ENCODE measurements around the gene TRDMT1.

Gene TRDMT1

DNA sequence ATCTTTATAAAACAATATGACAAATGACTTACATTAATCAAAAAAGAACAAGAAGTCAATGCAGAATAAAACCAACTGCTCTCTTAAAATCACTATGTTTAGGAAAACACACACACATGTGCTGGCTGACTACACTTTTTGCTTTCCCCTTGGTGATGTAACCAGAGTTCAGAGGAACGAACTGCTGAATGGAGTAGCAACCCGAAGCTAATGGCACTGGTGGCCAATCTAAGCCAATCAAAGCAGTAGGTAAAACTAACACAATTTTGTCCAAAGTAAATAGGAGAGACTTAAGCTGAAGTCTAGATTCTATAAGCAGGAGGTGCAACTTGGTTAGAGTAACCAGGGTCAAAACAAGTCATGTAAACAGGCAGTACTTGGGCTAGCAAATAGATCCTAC, 38.6 kb downstream of the TRDMT1 start:
- Histone ChIP-seq H3K27ac (ENCODE audit: low read length) (no peak overlapping the region), H3K4me3 (ENCODE audit: low read length) (no peak overlapping the region), H3K27me3 (ENCODE audit: control insufficient read depth, insufficient read depth, low read length) (no peaks in the 10 kb centered on the region), H3K4me1 (ENCODE audit: control insufficient read depth, low read depth, low read length) (no peaks in the 10 kb centered on the region), H3K36me3 (ENCODE audit: control insufficient read depth, low read depth, low read length) (no peaks in the 10 kb centered on the region), H3K9ac (ENCODE audit: low read length) (no peak overlapping the region), H3K9me3 (ENCODE audit: control insufficient read depth, low read depth, low read length) (no peaks in the 10 kb centered on the region)

DNA sequence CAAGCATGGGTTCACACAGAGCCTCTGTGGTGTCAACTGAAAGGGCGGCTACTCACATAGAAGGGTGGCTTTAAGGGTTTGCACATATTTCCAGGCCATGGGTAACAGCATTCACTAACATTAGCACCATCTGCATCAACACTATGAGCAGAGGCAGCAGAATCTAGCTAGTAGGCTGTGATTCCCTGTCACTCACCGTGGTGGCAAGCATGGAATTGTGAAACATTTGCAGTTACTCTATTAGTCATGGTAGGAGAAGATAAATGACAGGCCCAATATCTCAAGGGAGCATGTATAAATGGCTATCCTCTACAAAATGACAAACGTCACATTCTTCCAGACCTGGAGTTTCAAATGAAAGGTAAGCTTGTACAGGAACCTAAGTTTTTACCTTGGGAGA, 39.7 kb downstream of the TRDMT1 start:
- Histone ChIP-seq H3K27me3 (ENCODE audit: control insufficient read depth, insufficient read depth, low read length) (no peaks in the 10 kb centered on the region), H3K9ac (ENCODE audit: low read length) (no peak overlapping the region), H3K36me3 (ENCODE audit: control insufficient read depth, low read depth, low read length) (no peaks in the 10 kb centered on the region), H3K27ac (ENCODE audit: low read length) (no peak overlapping the region), H3K4me3 (ENCODE audit: low read length) (no peak overlapping the region), H3K9me3 (ENCODE audit: control insufficient read depth, low read depth, low read length) (no peaks in the 10 kb centered on the region), H3K4me1 (ENCODE audit: control insufficient read depth, low read depth, low read length) (no peaks in the 10 kb centered on the region)

DNA sequence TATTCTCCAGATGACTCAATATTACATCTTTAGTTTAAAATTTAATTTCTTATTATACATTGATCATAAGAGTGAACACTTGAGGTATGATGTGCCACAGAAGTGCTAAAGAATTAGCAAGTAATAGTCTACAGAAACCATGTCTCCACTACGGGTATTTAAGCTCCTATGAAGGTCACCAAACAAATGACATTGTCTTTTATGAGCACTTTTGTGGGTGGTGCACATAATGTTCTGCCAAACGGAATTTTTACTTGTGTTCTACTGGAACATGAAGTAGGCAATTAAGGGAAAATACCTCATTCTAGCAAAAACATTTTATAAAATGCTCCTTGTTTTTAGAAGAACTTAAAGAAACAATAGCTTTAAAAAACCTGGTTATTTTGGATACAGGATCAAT, 44.4 kb downstream of the TRDMT1 start:
- Histone ChIP-seq H3K27me3 (ENCODE audit: control insufficient read depth, insufficient read depth, low read length) (no peaks in the 10 kb centered on the region), H3K4me1 (ENCODE audit: control insufficient read depth, low read depth, low read length) (no peaks in the 10 kb centered on the region), H3K27ac (ENCODE audit: low read length) (no peak overlapping the region), H3K9ac (ENCODE audit: low read length) (no peak overlapping the region), H3K36me3 (ENCODE audit: control insufficient read depth, low read depth, low read length) (no peaks in the 10 kb centered on the region), H3K9me3 (ENCODE audit: control insufficient read depth, low read depth, low read length) (no peaks in the 10 kb centered on the region), H3K4me3 (ENCODE audit: low read length) (no peak overlapping the region)

DNA sequence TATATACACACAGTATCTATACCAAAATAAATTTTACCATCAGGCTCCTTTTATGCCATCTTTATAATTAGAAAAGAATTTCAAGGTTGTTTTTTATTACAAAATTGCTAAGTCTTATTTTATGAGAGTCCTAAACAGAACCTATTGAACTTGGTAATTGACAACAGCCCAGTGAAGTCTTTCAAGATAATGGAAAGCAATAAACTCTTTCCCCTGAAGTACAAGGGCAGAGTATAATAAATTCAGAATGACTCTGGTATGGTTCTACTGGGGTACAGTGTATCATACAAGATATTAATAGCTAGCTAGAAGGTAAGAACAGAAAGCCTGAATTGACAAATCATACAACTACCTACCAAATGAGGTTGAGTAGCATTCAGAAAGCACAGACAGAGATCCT, 45.6 kb downstream of the TRDMT1 start:
- H3K36me3 ChIP-seq (ENCODE audit: control insufficient read depth, low read depth, low read length) = no peaks in the 10 kb centered on the region
- no peaks in the 10 kb centered on the region for H3K27me3 ChIP-seq (ENCODE audit: control insufficient read depth, insufficient read depth, low read length)
- H3K4me1 ChIP-seq (ENCODE audit: control insufficient read depth, low read depth, low read length) = no peaks in the 10 kb centered on the region
- H3K27ac ChIP-seq (ENCODE audit: low read length) = no peak overlapping the region
- no peak overlapping the region for H3K9ac ChIP-seq (ENCODE audit: low read length)
- H3K4me3 ChIP-seq (ENCODE audit: low read length) = no peak overlapping the region
- no peaks in the 10 kb centered on the region for H3K9me3 ChIP-seq (ENCODE audit: control insufficient read depth, low read depth, low read length)

DNA sequence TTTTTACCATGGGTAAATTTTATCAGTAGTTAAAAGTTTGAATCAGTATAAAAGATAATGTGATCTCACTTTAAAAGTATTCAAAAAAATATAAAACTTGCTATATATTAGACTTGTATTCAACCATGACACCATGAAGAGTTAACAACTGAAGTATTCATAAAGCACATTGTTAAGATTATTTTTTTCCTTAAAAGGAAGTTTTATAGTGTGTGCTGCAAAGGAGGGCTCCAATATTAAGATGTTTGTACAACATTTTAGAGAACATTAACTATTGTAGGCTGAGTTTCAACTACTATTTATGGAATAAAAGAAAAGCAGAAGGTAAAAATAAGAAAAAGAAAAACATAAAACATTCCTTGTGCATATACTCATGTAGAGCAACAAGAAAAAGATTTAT, 47.4 kb downstream of the TRDMT1 start:
- Histone ChIP-seq H3K27ac (ENCODE audit: low read length) (no peak overlapping the region), H3K9me3 (ENCODE audit: control insufficient read depth, low read depth, low read length) (no peaks in the 10 kb centered on the region), H3K27me3 (ENCODE audit: control insufficient read depth, insufficient read depth, low read length) (no peaks in the 10 kb centered on the region), H3K36me3 (ENCODE audit: control insufficient read depth, low read depth, low read length) (no peaks in the 10 kb centered on the region), H3K4me3 (ENCODE audit: low read length) (no peak overlapping the region), H3K9ac (ENCODE audit: low read length) (no peak overlapping the region), H3K4me1 (ENCODE audit: control insufficient read depth, low read depth, low read length) (no peaks in the 10 kb centered on the region)

DNA sequence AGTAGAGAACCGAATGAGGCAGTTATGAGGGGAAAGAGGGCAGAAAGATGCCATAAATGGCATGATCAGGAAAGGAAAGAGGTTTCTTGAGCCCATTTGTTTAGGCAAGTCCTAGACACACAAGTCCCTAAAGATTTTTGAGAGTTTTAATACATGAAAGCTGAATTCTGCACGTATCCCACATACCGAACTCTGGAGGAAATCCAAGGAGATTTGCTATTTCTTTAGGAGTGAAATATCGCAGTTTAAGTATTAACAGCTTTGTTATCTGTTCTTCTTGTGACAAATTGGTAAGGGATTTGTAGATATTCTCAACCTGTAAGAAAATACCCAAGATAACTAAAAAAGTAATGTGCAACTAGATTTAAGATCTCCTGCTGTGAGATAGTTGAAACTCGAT, 48.2 kb downstream of the TRDMT1 start:
- H3K27ac ChIP-seq (ENCODE audit: low read length) = no peak overlapping the region
- H3K4me1 ChIP-seq (ENCODE audit: control insufficient read depth, low read depth, low read length) = no peaks in the 10 kb centered on the region
- H3K36me3 ChIP-seq (ENCODE audit: control insufficient read depth, low read depth, low read length) = no peaks in the 10 kb centered on the region
- no peak overlapping the region for H3K4me3 ChIP-seq (ENCODE audit: low read length)
- H3K9ac ChIP-seq (ENCODE audit: low read length) = no peak overlapping the region
- no peaks in the 10 kb centered on the region for H3K27me3 ChIP-seq (ENCODE audit: control insufficient read depth, insufficient read depth, low read length)
- no peaks in the 10 kb centered on the region for H3K9me3 ChIP-seq (ENCODE audit: control insufficient read depth, low read depth, low read length)

DNA sequence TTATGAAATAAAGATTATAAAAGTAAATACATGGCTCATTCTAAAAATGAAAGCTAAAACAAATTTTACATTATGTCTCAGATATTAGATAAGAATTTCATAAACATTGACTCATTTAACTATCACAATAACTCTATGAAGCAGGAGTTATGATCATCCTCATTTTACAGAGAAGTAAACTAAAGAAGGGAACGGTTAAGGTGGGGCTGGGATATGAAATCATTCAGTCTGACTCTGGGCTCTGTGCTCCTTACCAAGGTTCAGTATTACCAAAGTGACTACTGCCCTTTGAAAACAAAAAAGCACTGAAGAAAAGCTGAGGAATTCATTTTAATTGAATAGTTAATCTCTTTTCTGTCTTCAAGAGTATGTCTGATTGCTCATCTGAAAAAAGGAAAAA, 49.8 kb downstream of the TRDMT1 start:
- Histone ChIP-seq H3K4me1 (ENCODE audit: control insufficient read depth, low read depth, low read length) (no peaks in the 10 kb centered on the region), H3K27me3 (ENCODE audit: control insufficient read depth, insufficient read depth, low read length) (no peaks in the 10 kb centered on the region), H3K9ac (ENCODE audit: low read length) (no peak overlapping the region), H3K36me3 (ENCODE audit: control insufficient read depth, low read depth, low read length) (no peaks in the 10 kb centered on the region), H3K9me3 (ENCODE audit: control insufficient read depth, low read depth, low read length) (no peaks in the 10 kb centered on the region), H3K4me3 (ENCODE audit: low read length) (no peak overlapping the region), H3K27ac (ENCODE audit: low read length) (no peak overlapping the region)

DNA sequence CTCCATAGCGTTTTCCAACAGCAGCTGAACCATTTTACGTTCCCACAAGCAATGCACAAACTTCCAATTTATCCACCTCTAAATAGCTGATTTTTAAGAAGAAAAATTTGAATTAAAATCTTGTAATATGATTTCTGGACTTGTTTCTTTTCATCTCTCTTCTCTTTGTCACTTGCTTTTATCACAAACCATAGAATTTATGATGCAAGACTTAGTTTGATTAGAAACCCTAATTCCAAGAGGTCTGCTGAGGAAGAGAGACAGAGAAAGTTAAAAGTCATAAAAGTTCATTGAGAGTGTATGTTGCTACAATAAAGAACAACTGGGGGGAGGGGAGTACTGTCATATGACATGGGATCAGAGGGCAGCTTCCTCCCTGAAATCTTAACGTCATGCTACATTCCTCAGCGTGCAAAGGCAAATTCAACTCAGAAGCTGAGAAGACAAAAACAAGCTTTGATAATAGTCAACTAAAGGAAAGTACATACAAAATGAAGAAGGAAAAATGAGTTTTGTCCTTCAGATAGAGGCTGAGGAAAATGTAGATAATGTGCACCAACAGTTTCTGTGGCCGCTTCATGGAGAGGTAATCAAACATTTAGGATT, 53.5 kb downstream of the TRDMT1 start:
- Histone ChIP-seq H3K4me3 (ENCODE audit: low read length) (no peak overlapping the region), H3K9ac (ENCODE audit: low read length) (no peak overlapping the region), H3K9me3 (ENCODE audit: control insufficient read depth, low read depth, low read length) (no peaks in the 10 kb centered on the region), H3K27ac (ENCODE audit: low read length) (no peak overlapping the region), H3K36me3 (ENCODE audit: control insufficient read depth, low read depth, low read length) (no peaks in the 10 kb centered on the region), H3K4me1 (ENCODE audit: control insufficient read depth, low read depth, low read length) (no peaks in the 10 kb centered on the region), H3K27me3 (ENCODE audit: control insufficient read depth, insufficient read depth, low read length) (no peaks in the 10 kb centered on the region)

DNA sequence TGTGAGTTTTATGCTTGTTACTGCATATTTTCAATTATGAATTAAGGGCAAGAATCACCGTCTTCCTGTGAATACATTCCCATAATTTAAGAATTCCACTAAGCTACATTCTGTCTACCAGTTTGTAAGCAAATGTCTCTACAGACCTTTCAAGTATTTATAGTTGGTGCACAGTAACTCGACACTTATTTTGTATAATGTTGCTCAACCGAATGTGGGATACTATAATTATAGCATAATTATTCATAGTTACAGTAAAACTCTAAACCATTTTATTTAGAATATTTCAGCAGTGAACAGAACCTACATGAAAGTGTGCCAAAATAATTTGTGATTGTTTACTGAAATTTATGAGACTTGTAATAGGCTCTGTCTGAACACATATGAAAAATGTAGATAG, 54.6 kb downstream of the TRDMT1 start:
- Histone ChIP-seq H3K4me3 (ENCODE audit: low read length) (no peak overlapping the region), H3K9ac (ENCODE audit: low read length) (no peak overlapping the region), H3K9me3 (ENCODE audit: control insufficient read depth, low read depth, low read length) (no peaks in the 10 kb centered on the region), H3K27ac (ENCODE audit: low read length) (no peak overlapping the region), H3K27me3 (ENCODE audit: control insufficient read depth, insufficient read depth, low read length) (no peaks in the 10 kb centered on the region), H3K4me1 (ENCODE audit: control insufficient read depth, low read depth, low read length) (no peaks in the 10 kb centered on the region), H3K36me3 (ENCODE audit: control insufficient read depth, low read depth, low read length) (no peaks in the 10 kb centered on the region)

DNA sequence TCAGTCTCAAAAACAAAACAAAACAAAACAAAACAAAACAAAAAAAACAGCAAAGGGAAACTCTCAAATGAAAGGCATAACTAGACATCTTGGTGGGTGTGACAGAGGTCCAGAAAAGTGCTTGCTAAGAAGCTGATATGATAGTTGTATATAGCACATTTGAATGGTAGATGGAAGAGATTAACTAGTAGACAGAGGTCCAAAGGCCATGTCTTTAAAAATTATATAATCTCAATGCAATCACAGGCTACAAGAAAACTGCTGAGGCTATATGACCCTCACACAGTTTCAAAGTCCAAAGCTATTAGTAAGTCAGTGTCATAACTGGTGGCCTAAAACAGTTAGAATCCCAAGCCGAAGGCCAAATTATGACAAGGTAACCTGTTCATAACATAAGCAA, 56.2 kb downstream of the TRDMT1 start:
- no peaks in the 10 kb centered on the region for H3K27me3 ChIP-seq (ENCODE audit: control insufficient read depth, insufficient read depth, low read length)
- no peaks in the 10 kb centered on the region for H3K36me3 ChIP-seq (ENCODE audit: control insufficient read depth, low read depth, low read length)
- no peaks in the 10 kb centered on the region for H3K4me1 ChIP-seq (ENCODE audit: control insufficient read depth, low read depth, low read length)
- H3K27ac ChIP-seq (ENCODE audit: low read length) = no peak overlapping the region
- H3K4me3 ChIP-seq (ENCODE audit: low read length) = no peak overlapping the region
- no peak overlapping the region for H3K9ac ChIP-seq (ENCODE audit: low read length)
- H3K9me3 ChIP-seq (ENCODE audit: control insufficient read depth, low read depth, low read length) = no peaks in the 10 kb centered on the region

DNA sequence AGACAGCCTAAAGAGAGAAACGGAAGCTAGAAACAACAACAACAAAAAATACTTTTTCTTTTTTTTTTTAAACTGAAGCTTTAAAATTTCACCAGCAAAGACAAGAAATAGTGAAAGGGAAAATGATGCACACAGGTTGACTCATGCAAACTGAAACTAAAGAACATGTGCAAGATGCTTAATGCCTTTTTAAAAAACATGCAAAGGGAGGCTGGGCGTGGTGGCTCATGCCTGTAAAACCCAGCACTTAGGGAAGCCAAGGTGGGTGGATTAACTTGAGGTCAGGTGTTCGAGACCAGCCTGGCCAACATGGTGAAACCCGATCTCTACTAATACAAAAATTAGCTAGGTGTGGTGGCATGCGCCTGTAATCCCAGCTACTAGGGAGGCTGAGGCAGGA, 56.7 kb downstream of the TRDMT1 start:
- Histone ChIP-seq H3K9me3 (ENCODE audit: control insufficient read depth, low read depth, low read length) (no peaks in the 10 kb centered on the region), H3K27me3 (ENCODE audit: control insufficient read depth, insufficient read depth, low read length) (no peaks in the 10 kb centered on the region), H3K27ac (ENCODE audit: low read length) (no peak overlapping the region), H3K36me3 (ENCODE audit: control insufficient read depth, low read depth, low read length) (no peaks in the 10 kb centered on the region), H3K9ac (ENCODE audit: low read length) (no peak overlapping the region), H3K4me1 (ENCODE audit: control insufficient read depth, low read depth, low read length) (no peaks in the 10 kb centered on the region), H3K4me3 (ENCODE audit: low read length) (no peak overlapping the region)

DNA sequence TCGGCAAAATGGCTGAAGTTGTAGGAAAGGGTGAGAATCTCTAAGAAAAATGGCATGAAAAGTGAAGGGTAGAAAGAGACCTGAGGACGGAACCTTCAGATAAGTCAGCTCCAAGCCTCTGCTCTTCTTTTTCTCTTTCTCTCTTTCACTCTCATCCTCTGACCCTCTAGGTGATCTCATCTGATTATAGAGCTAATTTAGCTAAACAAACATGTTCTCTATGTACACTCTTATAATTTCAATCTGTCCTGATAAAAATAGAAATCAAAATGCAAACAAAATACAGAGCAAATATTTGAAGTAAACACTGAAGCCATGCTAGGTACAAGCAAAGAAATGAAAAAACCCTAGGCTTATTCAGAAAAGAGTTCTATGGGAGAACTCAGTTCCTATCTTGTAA, 57.4 kb downstream of the TRDMT1 start:
- no peaks in the 10 kb centered on the region for H3K9me3 ChIP-seq (ENCODE audit: control insufficient read depth, low read depth, low read length)
- H3K4me3 ChIP-seq (ENCODE audit: low read length) = no peak overlapping the region
- no peak overlapping the region for H3K27ac ChIP-seq (ENCODE audit: low read length)
- no peak overlapping the region for H3K9ac ChIP-seq (ENCODE audit: low read length)
- H3K4me1 ChIP-seq (ENCODE audit: control insufficient read depth, low read depth, low read length) = no peaks in the 10 kb centered on the region
- H3K27me3 ChIP-seq (ENCODE audit: control insufficient read depth, insufficient read depth, low read length) = no peaks in the 10 kb centered on the region
- no peaks in the 10 kb centered on the region for H3K36me3 ChIP-seq (ENCODE audit: control insufficient read depth, low read depth, low read length)
